Naive thymus-derived CD8-positive, alpha-beta T cell (primary cell): ENCODE measurements around the gene LRRC27. TPM values are rescaled to one million over a fixed set of nuclear protein-coding genes. Genes with fewer than 3 reads are reported as not detected.

Experiments used
- polyA plus RNA-seq, 3 donors: library from polyadenylated mRNA; unstranded; fragments of 300-500 nt; fragmentation: Illumina TruSeq; gene quantifications; one replicate each; pipeline ENCODE4 v1.2.3, GENCODE V29; 2021
- total RNA-seq, 8 experiments: library from RNA in 2 of 8; stranded (reverse) in 2 of 8; gene quantifications; one replicate each; pipeline ENCODE4 v1.2.3 and lab custom pipeline; 2021 to 2026

The LRRC27 gene
- total and polyA plus RNA-seq, 5 experiments from 2014 or later: 2.4 to 7.9 (median 4.7) TPM

Other genes with a start within 250 kb of the LRRC27 start
- gene DPYSL4, start 145.2 kb upstream of the LRRC27 start, total RNA-seq: 1 to 10 TPM; 1.2 to 1.3 TPM
- 10 to 100 TPM in 1 of 3 donors, under 1 TPM in 1, not detected in 1; 0.31 to 11.2 TPM for gene DPYSL4, start 145.2 kb upstream of the LRRC27 start, polyA plus RNA-seq
- 10 to 100 TPM; 10.2 to 11.2 TPM for gene STK32C, start 24.2 kb upstream of the LRRC27 start, total RNA-seq
- gene STK32C, start 24.2 kb upstream of the LRRC27 start, polyA plus RNA-seq: 1 to 10 TPM; 5.5 to 6.6 (median 5.8) TPM
- 10 to 100 TPM in 1 of 2 experiments, 1 to 10 TPM in 1; 9.1 to 10.2 TPM for gene PWWP2B, start 65.0 kb downstream of the LRRC27 start, total RNA-seq
- gene PWWP2B, start 65.0 kb downstream of the LRRC27 start, polyA plus RNA-seq: 1 to 10 TPM; 1.2 to 2.9 (median 1.9) TPM
- 10 to 100 TPM; 30.4 to 33.7 TPM for gene INPP5A, start 205.6 kb downstream of the LRRC27 start, total RNA-seq
- 1 to 10 TPM in 2 of 3 donors, under 1 TPM in 1; 0.51 to 3.9 (median 1.1) TPM for gene INPP5A, start 205.6 kb downstream of the LRRC27 start, polyA plus RNA-seq